AG10803 (cell line): ENCODE data around the gene HOXD10.

Experiments used
- DNase-seq: peaks from one replicate; pipeline ENCODE4 v3.0.0; 2010; ENCODE audit warnings: low read depth
- H3K4me3 ChIP-seq: 2 replicates; pipeline ENCODE4 v1.5.1; 2011; ENCODE audit warnings: mild to moderate bottlenecking, low read length, control low read depth
- TF ChIP-seq, protein P1 (sequence below): conservative IDR thresholded peaks from 2 replicates; pipeline ENCODE4 v1.5.1; 2011; ENCODE audit warnings: mild to moderate bottlenecking, low read length, control low read depth, inconsistent platforms

HOXD10 gene

DNA sequence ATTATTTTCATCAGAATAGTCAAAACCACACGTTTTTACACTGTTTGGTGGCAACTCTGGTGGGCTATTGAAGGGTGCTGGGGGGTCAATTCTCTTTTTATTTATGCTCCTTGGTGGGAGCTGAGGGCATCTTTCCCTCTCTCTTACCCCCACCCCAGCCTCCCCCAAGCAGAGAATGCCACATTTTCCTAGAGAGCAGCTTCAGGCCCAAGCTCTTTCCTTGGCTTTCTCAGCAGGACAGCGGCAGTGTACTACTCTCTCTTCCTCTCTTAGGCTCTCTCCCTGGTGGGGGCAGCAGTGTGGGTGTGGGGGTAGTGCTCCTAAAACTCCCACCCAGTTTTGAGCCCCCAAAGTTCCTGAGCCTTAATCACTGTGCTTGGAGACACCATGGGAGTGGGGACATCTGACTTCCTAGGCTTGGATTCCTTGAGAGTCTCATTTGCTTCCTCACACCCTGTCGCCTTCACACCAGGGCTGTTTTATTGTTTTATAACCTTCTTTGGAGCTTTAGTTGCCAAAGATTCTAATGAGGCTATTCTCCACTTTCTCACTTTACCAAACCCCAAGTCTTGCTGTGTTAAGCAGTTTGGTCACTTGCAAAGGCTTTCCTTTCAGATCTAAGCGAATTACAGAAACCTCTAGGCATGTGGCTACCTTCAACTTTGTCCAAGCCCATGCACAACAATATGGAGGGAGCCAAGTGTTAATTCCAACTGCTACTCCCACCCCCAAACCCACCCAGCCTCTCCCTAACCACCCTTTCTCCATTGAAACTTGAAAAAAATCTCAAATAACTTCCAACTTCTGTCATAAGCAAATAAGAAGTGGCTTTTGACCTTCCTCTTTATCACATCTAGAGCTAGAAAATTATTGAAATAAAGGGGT is 28.7 kb downstream of the HOXD10 start:
- H3K4me3 ChIP-seq = no peak overlapping the region
- no peak for DNase-seq
- TF ChIP-seq, protein P1, sequence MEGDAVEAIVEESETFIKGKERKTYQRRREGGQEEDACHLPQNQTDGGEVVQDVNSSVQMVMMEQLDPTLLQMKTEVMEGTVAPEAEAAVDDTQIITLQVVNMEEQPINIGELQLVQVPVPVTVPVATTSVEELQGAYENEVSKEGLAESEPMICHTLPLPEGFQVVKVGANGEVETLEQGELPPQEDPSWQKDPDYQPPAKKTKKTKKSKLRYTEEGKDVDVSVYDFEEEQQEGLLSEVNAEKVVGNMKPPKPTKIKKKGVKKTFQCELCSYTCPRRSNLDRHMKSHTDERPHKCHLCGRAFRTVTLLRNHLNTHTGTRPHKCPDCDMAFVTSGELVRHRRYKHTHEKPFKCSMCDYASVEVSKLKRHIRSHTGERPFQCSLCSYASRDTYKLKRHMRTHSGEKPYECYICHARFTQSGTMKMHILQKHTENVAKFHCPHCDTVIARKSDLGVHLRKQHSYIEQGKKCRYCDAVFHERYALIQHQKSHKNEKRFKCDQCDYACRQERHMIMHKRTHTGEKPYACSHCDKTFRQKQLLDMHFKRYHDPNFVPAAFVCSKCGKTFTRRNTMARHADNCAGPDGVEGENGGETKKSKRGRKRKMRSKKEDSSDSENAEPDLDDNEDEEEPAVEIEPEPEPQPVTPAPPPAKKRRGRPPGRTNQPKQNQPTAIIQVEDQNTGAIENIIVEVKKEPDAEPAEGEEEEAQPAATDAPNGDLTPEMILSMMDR = no peak

DNA sequence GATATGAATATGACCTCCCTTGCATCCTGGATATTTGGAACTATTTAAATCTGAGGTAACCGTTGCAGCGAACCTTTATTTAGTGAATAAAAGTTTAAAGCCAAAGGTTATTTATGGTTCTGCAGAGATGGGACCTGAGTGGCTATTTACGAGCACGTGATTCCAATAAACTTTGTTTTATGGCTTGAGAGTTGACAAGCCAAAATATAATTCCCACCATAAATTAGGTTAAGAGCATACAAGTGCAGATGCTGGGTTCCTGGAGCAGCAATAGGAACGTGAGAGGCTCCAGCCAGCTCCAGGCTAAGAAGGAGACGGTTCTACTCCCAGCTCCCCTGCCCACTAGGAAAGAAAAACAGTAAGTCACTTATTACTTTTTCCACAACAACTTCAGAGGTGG is 29.5 kb downstream of the HOXD10 start:
- H3K4me3 ChIP-seq = no peak overlapping the region
- TF ChIP-seq, protein P1 = no peak

DNA sequence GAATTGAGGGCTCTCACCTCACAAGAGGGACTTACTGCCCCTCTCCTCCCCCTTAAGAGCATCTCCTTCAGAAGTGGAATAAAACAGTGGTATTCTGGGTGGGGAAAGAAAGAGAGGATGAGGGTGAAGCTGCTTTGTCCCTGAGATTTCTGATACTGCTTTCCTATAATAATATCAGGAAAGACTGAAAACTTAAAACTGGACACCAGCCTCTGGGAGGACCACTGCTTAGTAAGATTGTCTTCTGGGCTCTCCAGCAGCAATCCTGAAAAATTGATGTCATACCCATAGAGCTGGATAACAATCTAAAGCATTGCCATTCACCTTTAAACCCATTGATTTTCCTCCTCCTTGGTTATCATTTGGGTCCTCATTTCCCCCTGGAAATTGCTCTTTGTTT is 30.1 kb downstream of the HOXD10 start:
- TF ChIP-seq, protein P1 = no peak
- no peak for DNase-seq
- H3K4me3 ChIP-seq = no peak overlapping the region

More for the DNA sequence above, 29.5 kb downstream of the HOXD10 start:
- no peak for DNase-seq

DNA sequence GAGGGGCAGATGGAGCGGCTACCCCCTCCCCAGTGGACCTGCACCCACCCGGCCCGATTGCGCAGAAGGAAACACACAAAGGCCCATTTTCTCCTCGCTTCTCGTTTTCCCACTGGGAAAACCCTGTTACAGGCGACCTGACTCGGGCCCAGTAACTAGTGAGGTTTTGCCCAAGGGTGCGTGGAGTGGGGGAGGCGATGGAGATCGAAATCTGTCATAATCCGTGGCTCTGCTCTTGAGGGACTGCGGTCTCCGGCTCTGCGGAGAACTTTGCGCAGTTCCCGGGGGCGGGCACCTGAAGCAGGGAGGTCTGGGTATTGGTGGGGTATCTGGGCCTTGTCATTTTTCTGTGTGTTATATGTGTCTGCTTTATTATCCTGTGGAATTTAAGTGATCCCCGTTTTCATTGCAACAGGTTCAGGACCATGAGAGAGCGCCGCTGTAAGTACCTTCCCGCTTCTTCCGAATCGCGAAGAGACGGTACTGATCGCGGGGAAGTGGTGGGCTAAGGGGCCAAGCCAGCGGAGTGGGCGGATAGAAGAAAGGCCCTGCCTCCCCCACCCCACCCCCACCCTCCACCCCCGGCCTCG is 30.7 kb downstream of the HOXD10 start:
- TF ChIP-seq, protein P1 = no peak
- H3K4me3 ChIP-seq = no peak overlapping the region
- no peak for DNase-seq

DNA sequence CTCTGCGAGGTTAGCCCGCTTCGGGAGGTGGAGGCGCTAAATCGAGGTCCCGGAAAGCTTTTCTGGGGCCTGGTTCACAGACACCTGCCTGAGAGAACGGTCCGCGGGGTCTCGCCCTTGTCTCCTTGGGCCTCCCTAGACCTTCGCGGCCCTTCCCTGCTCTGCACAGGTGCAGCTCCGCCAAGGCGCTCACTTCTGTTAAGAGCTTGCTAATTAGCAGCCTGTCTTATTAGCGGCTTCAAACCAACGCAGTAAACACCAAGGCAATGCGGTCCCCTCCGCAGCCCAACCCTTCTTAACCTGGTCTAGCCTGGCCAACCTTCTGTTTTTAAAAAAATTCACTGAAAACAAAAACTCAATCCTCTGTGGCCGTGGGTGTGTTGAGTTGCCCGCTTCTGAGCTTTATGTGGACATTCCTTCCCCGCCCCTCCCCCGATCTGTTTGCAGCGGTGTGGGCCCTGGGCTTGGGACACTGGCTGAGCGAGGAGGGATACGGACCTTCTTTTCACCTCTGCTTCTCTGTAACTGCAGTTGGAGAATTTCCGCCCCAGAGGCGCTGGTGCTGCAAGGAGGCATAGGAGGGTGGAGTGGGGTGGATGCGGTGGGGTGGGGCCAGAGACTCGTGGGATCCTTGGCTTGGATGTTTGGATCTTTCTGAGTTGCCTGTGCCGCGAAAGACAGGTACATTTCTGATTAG is 31.4 kb downstream of the HOXD10 start:
- TF ChIP-seq, protein P1 = no peak
- no peak for DNase-seq
- H3K4me3 ChIP-seq = no peak overlapping the region

DNA sequence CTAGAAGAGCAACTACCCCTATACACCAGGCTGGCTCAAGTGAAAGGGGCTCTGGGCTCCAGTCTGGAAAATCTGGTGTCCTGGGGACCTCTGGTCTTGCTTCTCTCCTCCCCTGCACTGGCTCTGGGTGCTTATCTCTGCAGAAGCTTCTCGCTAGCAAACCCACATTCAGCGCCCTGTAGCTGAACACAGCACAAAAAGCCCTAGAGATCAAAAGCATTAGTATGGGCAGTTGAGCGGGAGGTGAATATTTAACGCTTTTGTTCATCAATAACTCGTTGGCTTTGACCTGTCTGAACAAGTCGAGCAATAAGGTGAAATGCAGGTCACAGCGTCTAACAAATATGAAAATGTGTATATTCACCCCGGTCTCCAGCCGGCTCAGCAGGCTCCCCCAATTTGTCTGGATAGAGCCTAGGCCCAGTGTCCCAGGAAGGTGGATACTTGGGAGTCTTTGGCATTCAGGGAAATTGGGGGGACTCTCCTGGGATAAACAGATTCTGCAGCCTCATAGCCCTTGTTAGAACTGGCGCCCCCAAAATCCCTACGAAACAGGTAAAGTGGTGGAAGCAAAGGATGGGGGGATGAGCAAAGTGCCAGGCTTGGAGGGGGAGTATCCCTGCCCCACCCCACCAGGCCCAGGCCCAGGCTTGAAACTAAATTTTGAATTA is 32.3 kb downstream of the HOXD10 start:
- TF ChIP-seq, protein P1 = no peak
- no peak for DNase-seq
- no peak overlapping the region for H3K4me3 ChIP-seq
